SJSA1 (cell line): ENCODE measurements around the gene MAT2B. TPM values are rescaled to one million over a fixed set of nuclear protein-coding genes. Genes with fewer than 3 reads are reported as not detected.

Experiments
- DNase-seq, 2 experiments: peaks; one replicate each; pipeline ENCODE4 v3.0.0-alpha.2; 2015 to 2020; ENCODE audit warnings: low spot score in 2 of 2, low read depth in 1 of 2
- H3K27ac ChIP-seq: fragments of 250-450 bp; sonication (Bioruptor Pico); 2 replicates; pipeline ENCODE4 v1.5.1; 2020; ENCODE audit warnings: mild to moderate bottlenecking, moderate library complexity
- H3K27me3 ChIP-seq: fragments of 250-450 bp; sonication (Bioruptor Pico); replicated peaks from 2 replicates; pipeline ENCODE4 v1.5.1; 2020; ENCODE audit warnings: mild to moderate bottlenecking, moderate library complexity
- H3K36me3 ChIP-seq: fragments of 250-450 bp; sonication (Bioruptor Pico); 2 replicates; pipeline ENCODE4 v1.5.1; 2020; ENCODE audit warnings: mild to moderate bottlenecking
- H3K4me1 ChIP-seq: fragments of 250-450 bp; sonication (Bioruptor Pico); replicated peaks from 2 replicates; pipeline ENCODE4 v1.6.1; 2021; ENCODE audit warnings: mild to moderate bottlenecking
- H3K4me3 ChIP-seq: fragments of 250-450 bp; sonication (Bioruptor Pico); 2 replicates; pipeline ENCODE4 v1.5.1; 2020; ENCODE audit warnings: mild to moderate bottlenecking
- H3K9me3 ChIP-seq: fragments of 250-450 bp; sonication (Bioruptor Pico); replicated peaks from 2 replicates; pipeline ENCODE4 v1.5.1; 2020; ENCODE audit warnings: mild to moderate bottlenecking
- total RNA-seq: library from RNA; depleted of rRNA; stranded (reverse); fragments of >200 nt; shearing (Covaris generic); gene quantifications from 2 replicates; pipeline ENCODE4 v1.2.3, GENCODE V29; 2014

Gene MAT2B
- total RNA-seq, 1 experiment from 2014 or later, result 97.6 TPM

GRCh38 chr5:163548649-163549048 is 43.2 kb downstream of the MAT2B start:
- no peak for DNase-seq
- Histone ChIP-seq H3K27ac (no peak overlapping the region), H3K4me3 (no peak overlapping the region), H3K4me1 (no peaks in the 10 kb centered on the region), H3K36me3 (no peaks in the 10 kb centered on the region), H3K27me3 (0 out of 2 replicates have a peak, but pooled peaks cover 13% of the 10 kb centered on the region), H3K9me3 (no peaks in the 10 kb centered on the region)

GRCh38 chr5:163551156-163551555 is 45.7 kb downstream of the MAT2B start:
- Histone ChIP-seq H3K4me1 (no peaks in the 10 kb centered on the region), H3K9me3 (no peaks in the 10 kb centered on the region), H3K27me3 (0 out of 2 replicates have a peak, but pooled peaks cover 2% of the 10 kb centered on the region), H3K4me3 (no peak overlapping the region), H3K27ac (no peak overlapping the region), H3K36me3 (no peaks in the 10 kb centered on the region)
- no peak for DNase-seq

- no peak overlapping the region for H3K27ac ChIP-seq
These were observed 47.1 kb downstream of the MAT2B start for GRCh38 chr5:163552536-163552935.

GRCh38 chr5:163561339-163561738 is 55.9 kb downstream of the MAT2B start:
- H3K27me3 ChIP-seq, result no peaks in the 10 kb centered on the region
- H3K36me3 ChIP-seq, result no peaks in the 10 kb centered on the region
- H3K4me3 ChIP-seq, result no peak overlapping the region
- H3K4me1 ChIP-seq, result peaks cover 8% of the 10 kb centered on the region
- no peaks in the 10 kb centered on the region for H3K9me3 ChIP-seq
- DNase-seq, result no peak
- H3K27ac ChIP-seq, result no peak overlapping the region

More at GRCh38 chr5:163552536-163552935, 47.1 kb downstream of the MAT2B start:
- H3K27me3 ChIP-seq, result 0 out of 2 replicates have a peak, but pooled peaks cover 2% of the 10 kb centered on the region
- H3K4me1 ChIP-seq, result no peaks in the 10 kb centered on the region
- H3K9me3 ChIP-seq, result no peaks in the 10 kb centered on the region
- H3K36me3 ChIP-seq, result no peaks in the 10 kb centered on the region
- H3K4me3 ChIP-seq, result no peak overlapping the region
- no peak for DNase-seq

- H3K9me3 ChIP-seq, result no peaks in the 10 kb centered on the region
- DNase-seq, result no peak
- H3K36me3 ChIP-seq, result no peaks in the 10 kb centered on the region
- H3K27me3 ChIP-seq, result no peaks in the 10 kb centered on the region
- H3K27ac ChIP-seq, result no peak overlapping the region
- peaks cover 9% of the 10 kb centered on the region for H3K4me1 ChIP-seq
- no peak overlapping the region for H3K4me3 ChIP-seq
These were observed 56.7 kb downstream of the MAT2B start for GRCh38 chr5:163562071-163562470.

GRCh38 chr5:163563112-163563511 is 57.7 kb downstream of the MAT2B start:
- no peak overlapping the region for H3K27ac ChIP-seq
- no peaks in the 10 kb centered on the region for H3K9me3 ChIP-seq
- no peaks in the 10 kb centered on the region for H3K27me3 ChIP-seq
- no peak for DNase-seq
- no peak overlapping the region for H3K4me3 ChIP-seq
- H3K4me1 ChIP-seq, result peaks cover 14% of the 10 kb centered on the region
- no peaks in the 10 kb centered on the region for H3K36me3 ChIP-seq

- Histone ChIP-seq H3K4me1 (peaks cover 15% of the 10 kb centered on the region), H3K27me3 (no peaks in the 10 kb centered on the region), H3K9me3 (no peaks in the 10 kb centered on the region), H3K27ac (no peak overlapping the region), H3K36me3 (no peaks in the 10 kb centered on the region), H3K4me3 (no peak overlapping the region)
- no peak for DNase-seq
These were observed 58.5 kb downstream of the MAT2B start for GRCh38 chr5:163563880-163564279.

GRCh38 chr5:163564321-163564938 is 59.0 kb downstream of the MAT2B start:
- H3K27me3 ChIP-seq, result no peaks in the 10 kb centered on the region
- H3K9me3 ChIP-seq, result no peaks in the 10 kb centered on the region
- peaks cover 15% of the 10 kb centered on the region for H3K4me1 ChIP-seq
- DNase-seq, result peak in 1 of 2 experiments; percentile 57
- no peak overlapping the region for H3K27ac ChIP-seq
- H3K36me3 ChIP-seq, result no peaks in the 10 kb centered on the region
- H3K4me3 ChIP-seq, result no peak overlapping the region

- Histone ChIP-seq H3K27ac (no peak overlapping the region), H3K27me3 (no peaks in the 10 kb centered on the region), H3K4me1 (peaks cover 23% of the 10 kb centered on the region), H3K9me3 (no peaks in the 10 kb centered on the region), H3K36me3 (no peaks in the 10 kb centered on the region), H3K4me3 (peak overlapping the region; percentile 11)
- DNase-seq, result no peak
These were observed 60.1 kb downstream of the MAT2B start for GRCh38 chr5:163565492-163565891.

GRCh38 chr5:163565931-163566608 is 60.7 kb downstream of the MAT2B start:
- H3K36me3 ChIP-seq, result no peaks in the 10 kb centered on the region
- no peaks in the 10 kb centered on the region for H3K27me3 ChIP-seq
- H3K9me3 ChIP-seq, result no peaks in the 10 kb centered on the region
- H3K4me1 ChIP-seq, result peaks cover 25% of the 10 kb centered on the region
- H3K27ac ChIP-seq, result no peak overlapping the region
- DNase-seq, result peak in 1 of 2 experiments; percentile 38
- H3K4me3 ChIP-seq, result peak overlapping the region; percentile 11

GRCh38 chr5:163566678-163567077 is 61.3 kb downstream of the MAT2B start:
- H3K27me3 ChIP-seq, result no peaks in the 10 kb centered on the region
- no peak overlapping the region for H3K4me3 ChIP-seq
- no peaks in the 10 kb centered on the region for H3K36me3 ChIP-seq
- H3K4me1 ChIP-seq, result peaks cover 30% of the 10 kb centered on the region
- no peak overlapping the region for H3K27ac ChIP-seq
- no peaks in the 10 kb centered on the region for H3K9me3 ChIP-seq
- DNase-seq, result no peak

GRCh38 chr5:163567811-163568210 is 62.4 kb downstream of the MAT2B start:
- no peaks in the 10 kb centered on the region for H3K36me3 ChIP-seq
- DNase-seq, result no peak
- no peaks in the 10 kb centered on the region for H3K27me3 ChIP-seq
- no peaks in the 10 kb centered on the region for H3K9me3 ChIP-seq
- H3K27ac ChIP-seq, result no peak overlapping the region
- H3K4me3 ChIP-seq, result no peak overlapping the region
- peaks cover 36% of the 10 kb centered on the region for H3K4me1 ChIP-seq
